Breast epithelium (tissue), 3 donors: Measurements from ENCODE around the gene PCGF5.

ENCODE experiments used
- CTCF ChIP-seq, 3 donors: fragments of 450-650 bp; IDR thresholded peaks; one replicate each; pipeline ENCODE4 v1.5.1; 2016 to 2017; ENCODE audit warnings: antibody characterized with exemption in 3 of 3, mild to moderate bottlenecking in 3 of 3, moderate library complexity in 3 of 3
- POLR2A ChIP-seq: fragments of 450-650 bp; IDR thresholded peaks from one replicate; pipeline ENCODE4 v1.6.1; 2016; ENCODE audit warnings: antibody characterized with exemption, mild to moderate bottlenecking, moderate library complexity
- POLR2AphosphoS5 ChIP-seq, 3 donors: sonication (generic); formaldehyde crosslinking; IDR thresholded peaks; one replicate each; pipeline ENCODE4 v1.6.1; 2017; ENCODE audit warnings: antibody characterized with exemption in 3 of 3

- TF ChIP-seq POLR2A, result no peak
- TF ChIP-seq CTCF (IDR thresholded peaks at IDR 0.05), result no peak
- TF ChIP-seq POLR2AphosphoS5 (IDR thresholded peaks at IDR 0.05), result no peak
These were observed 10.0 kb upstream of the PCGF5 start for GRCh38 chr10:91210435-91210834.
